Common myeloid progenitor, CD34-positive (primary cell): ENCODE results near the gene KIF13A.

ENCODE experiments used
- CTCF ChIA-PET: fragments of 350-600 bp; sonication (Branson Sonifier 250); formaldehyde crosslinking; loops from one replicate; lab custom pipeline; 2021; ENCODE audit warnings: antibody characterized with exemption; lab: Charles Lee
- POLR2A ChIA-PET: fragments of 350-600 bp; sonication (Branson Sonifier 250); formaldehyde crosslinking; loops from one replicate; lab custom pipeline; 2021; ENCODE audit warnings: antibody characterized with exemption; lab: Charles Lee
- DNase-seq, 3 donors: peaks; one replicate each; pipeline versions ENCODE4 v3.0.0 to v3.0.0-alpha.2; 2013
- H3K27ac ChIP-seq, 2 experiments: 1 replicate in 1 of 2; 2 replicates in 1 of 2; pipeline ENCODE4 v1.7.0; 2013; ENCODE audit warnings: inconsistent platforms in 2 of 2, low read length in 2 of 2, mild to moderate bottlenecking in 2 of 2, low read depth in 1 of 2, moderate library complexity in 1 of 2; ENCODE audit not compliant: severe bottlenecking in 2 of 2, insufficient read depth in 1 of 2, poor library complexity in 1 of 2
- H3K27me3 ChIP-seq, 5 experiments: replicated peaks in 2 of 5; 1 replicate in 3 of 5; 2 replicates in 2 of 5; pipeline versions ENCODE4 v1.6.1 to v1.7.0; 2013; ENCODE audit warnings: low read length in 4 of 5, mild to moderate bottlenecking in 2 of 5, moderate library complexity in 2 of 5, inconsistent platforms in 1 of 5; ENCODE audit not compliant: insufficient read depth in 5 of 5, control insufficient read depth in 4 of 5
- H3K36me3 ChIP-seq, 4 experiments: 1 replicate in 2 of 4; 2 replicates in 2 of 4; pipeline versions ENCODE4 v1.6.1 to v1.7.0; 2013; ENCODE audit warnings: low read length in 3 of 4, control low read depth in 1 of 4, mild to moderate bottlenecking in 1 of 4; ENCODE audit not compliant: control insufficient read depth in 4 of 4, insufficient read depth in 4 of 4
- H3K4me1 ChIP-seq, 4 experiments: 1 replicate in 3 of 4; 2 replicates in 1 of 4; pipeline versions ENCODE4 v1.6.1 to v1.7.1; 2013; ENCODE audit warnings: low read length in 3 of 4, mild to moderate bottlenecking in 3 of 4, control low read depth in 1 of 4, inconsistent platforms in 1 of 4, moderate library complexity in 1 of 4; ENCODE audit not compliant: control insufficient read depth in 4 of 4, insufficient read depth in 4 of 4; ENCODE audit errors: control extremely low read depth in 1 of 4
- H3K4me3 ChIP-seq, 7 experiments: 1 replicate in 4 of 7; 2 replicates in 3 of 7; pipeline versions ENCODE4 v1.5.1 to v1.7.0; 2013; ENCODE audit warnings: mild to moderate bottlenecking in 7 of 7, low read length in 6 of 7, moderate library complexity in 6 of 7, inconsistent platforms in 2 of 7, low read depth in 2 of 7, control low read depth in 1 of 7; ENCODE audit not compliant: insufficient read depth in 4 of 7, control insufficient read depth in 1 of 7; ENCODE audit errors: extremely low read depth in 1 of 7
- H3K9me3 ChIP-seq, 5 experiments: 1 replicate in 4 of 5; 2 replicates in 1 of 5; pipeline versions ENCODE4 v1.6.1 to v1.7.1; 2013; ENCODE audit warnings: low read length in 4 of 5, mild to moderate bottlenecking in 2 of 5, inconsistent platforms in 1 of 5, low read depth in 1 of 5, moderate library complexity in 1 of 5; ENCODE audit not compliant: control insufficient read depth in 4 of 5, insufficient read depth in 2 of 5; ENCODE audit errors: control extremely low read depth in 1 of 5
- WGBS: methylation state at CpG from one replicate; pipeline ENCODE4 v1.1.5; 2013; ENCODE audit not compliant: insufficient coverage; 5-methylcytosine and 5-hydroxymethylcytosine counted together

The KIF13A gene

GRCh38 chr6:17836293-17836692, 151.1 kb downstream of the KIF13A start:
- POLR2A ChIA-PET = no interaction called here
- no peak overlapping the region for H3K4me3 ChIP-seq
- H3K27me3 ChIP-seq = no peaks in the 10 kb centered on the region
- CTCF ChIA-PET = no interaction called here
- no peak for DNase-seq
- no peak overlapping the region for H3K27ac ChIP-seq
- peaks cover 7 to 29% (median 12%) of the 10 kb centered on the region in 4 experiments for H3K36me3 ChIP-seq
- no peaks in the 10 kb centered on the region for H3K9me3 ChIP-seq
- no peaks in the 10 kb centered on the region for H3K4me1 ChIP-seq
- 100% methylated on average over 2 of the region's 2 CpGs for WGBS

DNA sequence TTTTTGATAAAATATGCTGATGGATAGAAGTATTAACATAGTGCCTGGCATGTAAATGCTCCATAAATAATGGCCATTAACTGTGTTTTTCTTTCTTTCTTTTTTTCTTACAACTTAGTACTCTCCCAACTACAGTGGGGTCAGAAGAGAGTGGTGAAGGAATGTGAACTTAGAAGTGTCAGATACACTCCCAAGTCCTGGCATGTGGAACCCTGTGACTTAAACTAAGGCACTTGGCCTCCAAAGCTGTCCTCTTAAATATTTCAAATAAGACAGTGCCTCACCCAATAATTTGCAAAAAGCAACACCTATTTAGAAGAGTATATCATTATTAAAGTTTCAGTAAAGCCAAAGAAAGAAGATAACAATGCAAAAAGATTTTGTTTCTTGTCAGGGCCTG, 151.7 kb downstream of the KIF13A start:
- no peak overlapping the region for H3K4me3 ChIP-seq
- no peaks in the 10 kb centered on the region for H3K27me3 ChIP-seq
- no peak overlapping the region for H3K27ac ChIP-seq
- H3K36me3 ChIP-seq = peaks cover 6 to 34% (median 17%) of the 10 kb centered on the region in 4 experiments
- H3K4me1 ChIP-seq = no peaks in the 10 kb centered on the region
- no peak for DNase-seq
- CTCF ChIA-PET = no interaction called here
- POLR2A ChIA-PET = no interaction called here
- no peaks in the 10 kb centered on the region for H3K9me3 ChIP-seq

DNA sequence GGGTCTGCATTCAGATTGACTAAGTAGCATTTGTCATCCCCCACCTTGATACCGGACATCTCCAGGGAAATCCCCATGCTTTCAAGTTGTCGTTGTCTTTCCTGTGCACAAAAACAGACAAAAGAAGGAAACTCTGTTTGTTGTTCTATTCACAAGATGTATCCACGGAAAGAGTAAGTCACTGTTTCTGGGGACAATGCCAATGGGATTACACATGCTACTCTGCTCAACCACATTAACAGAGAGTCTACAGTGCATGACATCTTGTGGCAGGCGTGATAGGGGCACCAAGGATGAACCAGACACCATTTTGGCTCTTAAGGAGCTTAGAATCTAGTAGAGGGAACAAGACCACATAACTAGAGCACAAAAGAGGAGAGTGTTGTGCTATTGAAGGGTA, 156.3 kb downstream of the KIF13A start:
- Histone ChIP-seq H3K4me1 (no peaks in the 10 kb centered on the region), H3K36me3 (peaks cover 6 to 59% (median 27%) of the 10 kb centered on the region in 4 experiments), H3K27me3 (no peaks in the 10 kb centered on the region), H3K27ac (no peak overlapping the region), H3K4me3 (no peak overlapping the region), H3K9me3 (no peaks in the 10 kb centered on the region)
- DNase-seq = no peak
- ChIA-PET POLR2A (no interaction called here), CTCF (no interaction called here)
- 97% methylated on average over 4 of the region's 4 CpGs for WGBS

GRCh38 chr6:17829905-17830304, 157.5 kb downstream of the KIF13A start:
- Histone ChIP-seq H3K9me3 (no peaks in the 10 kb centered on the region), H3K27me3 (no peaks in the 10 kb centered on the region), H3K36me3 (peaks cover 11 to 71% (median 32%) of the 10 kb centered on the region in 4 experiments), H3K4me3 (no peak overlapping the region), H3K4me1 (no peaks in the 10 kb centered on the region), H3K27ac (no peak overlapping the region)
- POLR2A ChIA-PET = interaction anchor here (0.5 kb wide), 1 partner anchor 646 kb away, joined by 3 read pairs; no protein-coding TSS in a partner anchor
- CTCF ChIA-PET = interaction anchor here (0.8 kb wide), 1 partner anchor 8 kb away, joined by 4 read pairs; no protein-coding TSS in a partner anchor
- 100% methylated on average over 3 of the region's 3 CpGs for WGBS
- no peak for DNase-seq

DNA sequence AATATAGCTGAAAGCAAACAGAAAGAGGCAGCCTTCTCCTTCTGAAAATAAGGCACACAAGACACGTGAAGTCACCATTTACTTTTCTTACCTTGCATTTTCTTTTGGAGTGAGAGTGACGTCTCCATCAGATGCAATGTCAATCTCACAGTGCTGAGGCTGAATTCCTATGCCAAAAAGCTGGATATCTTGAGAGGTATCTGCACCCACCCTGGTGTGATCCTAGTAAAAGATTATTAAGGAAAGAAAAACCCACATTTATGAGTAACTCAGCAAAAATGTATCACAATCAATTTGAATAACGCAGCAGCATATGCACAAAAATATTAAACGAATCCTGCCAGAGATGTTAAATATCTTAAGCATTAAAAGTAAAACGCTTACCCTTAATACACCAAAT, 159.3 kb downstream of the KIF13A start:
- peaks cover 11 to 75% (median 34%) of the 10 kb centered on the region in 4 experiments for H3K36me3 ChIP-seq
- no peaks in the 10 kb centered on the region for H3K27me3 ChIP-seq
- no peaks in the 10 kb centered on the region for H3K9me3 ChIP-seq
- DNase-seq = no peak
- ChIA-PET CTCF (no interaction called here), POLR2A (no interaction called here)
- no peak overlapping the region for H3K27ac ChIP-seq
- 100% methylated on average over 4 of the region's 5 CpGs for WGBS
- H3K4me3 ChIP-seq = no peak overlapping the region
- H3K4me1 ChIP-seq = no peaks in the 10 kb centered on the region

DNA sequence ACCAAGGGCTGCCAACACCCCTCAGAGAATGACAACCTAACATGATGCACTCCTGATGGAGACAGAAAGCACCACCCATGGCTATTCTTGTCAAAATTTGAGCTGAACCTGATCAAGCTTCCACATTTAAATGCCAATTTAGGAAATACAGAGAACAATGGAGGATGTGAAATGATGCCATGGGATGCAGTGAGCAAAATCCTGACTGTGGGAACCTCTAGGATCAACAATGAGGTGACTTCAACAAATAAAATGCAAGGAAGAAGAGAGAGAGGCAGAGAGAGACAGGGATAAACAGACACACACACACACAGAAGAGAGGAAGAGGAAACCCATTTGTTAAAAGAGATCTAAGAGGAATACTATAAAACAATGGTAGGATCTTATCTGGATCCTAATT, 161.1 kb downstream of the KIF13A start:
- Histone ChIP-seq H3K27ac (no peak overlapping the region), H3K27me3 (no peaks in the 10 kb centered on the region), H3K4me3 (no peak overlapping the region), H3K4me1 (no peaks in the 10 kb centered on the region), H3K9me3 (no peaks in the 10 kb centered on the region), H3K36me3 (peaks cover 14 to 67% (median 38%) of the 10 kb centered on the region in 4 experiments)
- ChIA-PET POLR2A (no interaction called here), CTCF (no interaction called here)
- DNase-seq = no peak

DNA sequence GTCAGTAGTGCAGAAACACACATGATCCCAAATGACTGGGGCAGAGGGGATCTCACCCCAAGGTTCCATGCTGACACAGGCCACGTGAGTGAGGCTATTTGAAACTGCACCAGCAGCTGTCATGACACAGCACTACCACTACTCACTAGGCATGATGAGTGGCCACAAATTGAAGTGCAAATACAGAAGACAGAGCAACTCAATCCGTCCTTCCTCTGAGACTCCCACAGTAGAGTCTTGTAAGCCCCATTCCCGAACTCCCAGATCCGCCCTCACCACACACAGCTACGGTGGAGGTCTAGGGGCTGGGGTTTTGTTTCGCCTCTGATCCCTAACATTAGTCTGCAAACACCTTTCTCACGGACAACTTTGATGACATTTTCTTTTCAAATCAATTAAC, 167.4 kb downstream of the KIF13A start:
- Histone ChIP-seq H3K36me3 (peaks cover 3 to 21% (median 13%) of the 10 kb centered on the region in 4 experiments), H3K27me3 (no peaks in the 10 kb centered on the region), H3K27ac (peak overlapping the region in 1 of 2 experiments; percentile 46), H3K4me3 (no peak overlapping the region), H3K4me1 (peaks cover 0 to 5% (median 0%) of the 10 kb centered on the region in 4 experiments), H3K9me3 (no peaks in the 10 kb centered on the region)
- DNase-seq = peak; percentile 30 to 79 (median 67)
- WGBS = 72% methylated on average over 5 of the region's 7 CpGs
- CTCF ChIA-PET = interaction anchor here (1.2 to 2.2 kb wide), 2 partner anchors 9 to 16 kb away, joined by 4 to 6 read pairs; no protein-coding TSS in a partner anchor
- POLR2A ChIA-PET = interaction anchor here (0.6 kb wide), 1 partner anchor 167 kb away, joined by 3 read pairs; no protein-coding TSS in a partner anchor
